Astrocyte (in vitro differentiated cells and primary cell): ENCODE results near the gene CA12. TPM values are rescaled to one million over a fixed set of nuclear protein-coding genes. Genes with fewer than 3 reads are reported as not detected.

Experiments used
- DNase-seq: peaks from one replicate; pipeline ENCODE4 v3.0.0-alpha.2; 2010; ENCODE audit warnings: low read depth
- FAIRE-seq: peaks from 2 replicates; lab custom pipeline; 2011; peaks lifted over from hg19 to GRCh38; lab: Jason Lieb, UNC
- H2AFZ ChIP-seq: 2 replicates; pipeline ENCODE4 v1.6.0; 2012; ENCODE audit warnings: low read depth, low read length, inconsistent platforms
- H3K27ac ChIP-seq: 2 replicates; pipeline ENCODE4 v1.5.1; 2011; ENCODE audit warnings: low read depth, low read length, inconsistent platforms
- H3K27me3 ChIP-seq: 2 replicates; pipeline ENCODE4 v1.6.0; 2011; ENCODE audit warnings: low read length, inconsistent platforms; ENCODE audit not compliant: insufficient read depth
- H3K36me3 ChIP-seq: 2 replicates; pipeline ENCODE4 v1.5.1; 2011; ENCODE audit warnings: low read length, inconsistent platforms; ENCODE audit not compliant: insufficient read depth
- H3K4me1 ChIP-seq: 2 replicates; pipeline ENCODE4 v1.5.1; 2011; ENCODE audit warnings: low read length, inconsistent platforms; ENCODE audit not compliant: insufficient read depth
- H3K4me2 ChIP-seq: 2 replicates; pipeline ENCODE4 v1.6.0; 2012; ENCODE audit warnings: low read length, inconsistent platforms
- H3K4me3 ChIP-seq: 2 replicates; pipeline ENCODE4 v1.5.1; 2011; ENCODE audit warnings: low read depth, mild to moderate bottlenecking, low read length, inconsistent platforms; ENCODE audit not compliant: insufficient read depth
- H3K79me2 ChIP-seq: 2 replicates; pipeline ENCODE4 v1.6.0; 2012; ENCODE audit warnings: mild to moderate bottlenecking, low read length, inconsistent platforms; ENCODE audit not compliant: insufficient read depth
- H3K9ac ChIP-seq: 2 replicates; pipeline ENCODE4 v1.6.0; 2012; ENCODE audit warnings: mild to moderate bottlenecking, low read length, inconsistent platforms
- H3K9me3 ChIP-seq: 2 replicates; pipeline ENCODE4 v1.5.1; 2012; ENCODE audit warnings: low read depth, mild to moderate bottlenecking, low read length, inconsistent platforms; ENCODE audit not compliant: insufficient read depth
- H4K20me1 ChIP-seq: 2 replicates; pipeline ENCODE4 v1.6.0; 2012; ENCODE audit warnings: low read length, inconsistent platforms; ENCODE audit not compliant: insufficient read depth
- H3K27ac Mint-ChIP-seq: one replicate; pipeline ENCODE4 v1.8.0; 2021; ENCODE audit warnings: mild to moderate bottlenecking, mixed read lengths; ENCODE audit not compliant: unreplicated experiment
- H3K27me3 Mint-ChIP-seq: one replicate; pipeline ENCODE4 v1.8.0; 2021; ENCODE audit warnings: low read depth, mixed read lengths; ENCODE audit not compliant: unreplicated experiment
- H3K36me3 Mint-ChIP-seq: one replicate; pipeline ENCODE4 v1.8.0; 2021; ENCODE audit warnings: low read depth, mixed read lengths; ENCODE audit not compliant: unreplicated experiment
- H3K4me1 Mint-ChIP-seq: one replicate; pipeline ENCODE4 v1.8.0; 2021; ENCODE audit warnings: low read depth, mixed read lengths; ENCODE audit not compliant: unreplicated experiment
- H3K4me3 Mint-ChIP-seq: one replicate; pipeline ENCODE4 v1.8.0; 2021; ENCODE audit warnings: mild to moderate bottlenecking, moderate library complexity, mixed read lengths; ENCODE audit not compliant: unreplicated experiment
- H3K9me3 Mint-ChIP-seq: one replicate; pipeline ENCODE4 v1.8.0; 2021; ENCODE audit warnings: mild to moderate bottlenecking, mixed read lengths; ENCODE audit not compliant: unreplicated experiment
- CTCF ChIP-seq: IDR thresholded peaks from 2 replicates; pipeline ENCODE4 v1.5.1; 2011; ENCODE audit warnings: low read depth, mild to moderate bottlenecking, inconsistent platforms, low read length, moderate library complexity; ENCODE audit not compliant: insufficient read depth
- EZH2 ChIP-seq: IDR thresholded peaks from 2 replicates; pipeline ENCODE4 v1.6.1; 2012; ENCODE audit warnings: mild to moderate bottlenecking, low read length, inconsistent platforms; ENCODE audit not compliant: insufficient read depth
- total RNA-seq: library from RNA; stranded (reverse); gene quantifications from 2 replicates; pipeline ENCODE4 v1.2.1, GENCODE V29; 2021

The CA12 gene
- total RNA-seq, 1 donor from 2014 or later = 0.54 TPM

- TF ChIP-seq CTCF (no peak), EZH2 (no peak)
- H3K27ac Mint-ChIP-seq = no peak overlapping the region
- no peaks in the 10 kb centered on the region for H3K79me2 ChIP-seq
- DNase-seq = no peak
- H3K4me1 ChIP-seq = peaks cover 5% of the 10 kb centered on the region
- no peak overlapping the region for H3K4me3 ChIP-seq
- H3K4me1 Mint-ChIP-seq = peaks cover 13% of the 10 kb centered on the region
- FAIRE-seq = no peak
- no peaks in the 10 kb centered on the region for H4K20me1 ChIP-seq
- H3K9me3 ChIP-seq = no peaks in the 10 kb centered on the region
- no peaks in the 10 kb centered on the region for H3K36me3 Mint-ChIP-seq
- H3K27me3 Mint-ChIP-seq = peaks cover 11% of the 10 kb centered on the region
- H3K36me3 ChIP-seq = no peaks in the 10 kb centered on the region
- no peaks in the 10 kb centered on the region for H3K27me3 ChIP-seq
- H3K27ac ChIP-seq = no peak overlapping the region
- no peak overlapping the region for H3K4me2 ChIP-seq
- H3K9ac ChIP-seq = no peak overlapping the region
- H3K4me3 Mint-ChIP-seq = no peak overlapping the region
- no peak overlapping the region for H2AFZ ChIP-seq
- H3K9me3 Mint-ChIP-seq = peaks cover 7% of the 10 kb centered on the region
These were observed 16.8 kb upstream of the CA12 start for GRCh38 chr15:63398456-63398855.

GRCh38 chr15:63396152-63396928, 14.7 kb upstream of the CA12 start:
- TF ChIP-seq CTCF (no peak), EZH2 (no peak)
- H3K9me3 ChIP-seq = no peaks in the 10 kb centered on the region
- H2AFZ ChIP-seq = no peak overlapping the region
- H3K27me3 ChIP-seq = no peaks in the 10 kb centered on the region
- no peaks in the 10 kb centered on the region for H4K20me1 ChIP-seq
- Mint-ChIP-seq H3K27me3 (peaks cover 23% of the 10 kb centered on the region), H3K27ac (no peak overlapping the region), H3K9me3 (peaks cover 7% of the 10 kb centered on the region), H3K4me3 (no peak overlapping the region), H3K36me3 (peaks cover 2% of the 10 kb centered on the region), H3K4me1 (peaks cover 13% of the 10 kb centered on the region)
- no peaks in the 10 kb centered on the region for H3K4me1 ChIP-seq
- no peak for FAIRE-seq
- H3K36me3 ChIP-seq = no peaks in the 10 kb centered on the region
- H3K79me2 ChIP-seq = no peaks in the 10 kb centered on the region
- DNase-seq = no peak
- no peak overlapping the region for H3K4me3 ChIP-seq
- H3K27ac ChIP-seq = no peak overlapping the region
- H3K9ac ChIP-seq = no peak overlapping the region
- H3K4me2 ChIP-seq = no peak overlapping the region

GRCh38 chr15:63395730-63396151, 14.1 kb upstream of the CA12 start:
- Histone ChIP-seq H4K20me1 (no peaks in the 10 kb centered on the region), H3K9ac (no peak overlapping the region), H2AFZ (no peak overlapping the region), H3K79me2 (no peaks in the 10 kb centered on the region), H3K36me3 (no peaks in the 10 kb centered on the region), H3K4me1 (no peaks in the 10 kb centered on the region), H3K4me3 (no peak overlapping the region), H3K27ac (no peak overlapping the region), H3K27me3 (no peaks in the 10 kb centered on the region), H3K4me2 (no peak overlapping the region), H3K9me3 (no peaks in the 10 kb centered on the region)
- peaks cover 26% of the 10 kb centered on the region for H3K27me3 Mint-ChIP-seq
- peaks cover 2% of the 10 kb centered on the region for H3K36me3 Mint-ChIP-seq
- H3K27ac Mint-ChIP-seq = no peak overlapping the region
- no peak overlapping the region for H3K4me3 Mint-ChIP-seq
- H3K9me3 Mint-ChIP-seq = peaks cover 6% of the 10 kb centered on the region
- TF ChIP-seq CTCF (no peak), EZH2 (no peak)
- FAIRE-seq (no peak), DNase-seq (no peak)
- peaks cover 9% of the 10 kb centered on the region for H3K4me1 Mint-ChIP-seq
